Natural killer cell (primary cell): ENCODE data around the gene KSR1. TPM values are rescaled to one million over a fixed set of nuclear protein-coding genes. Genes with fewer than 3 reads are reported as not detected.
A peak's percentile ranks its signal among the peaks of the same experiment; 100 is the strongest.
"Not testable (repeated sequence)": the region's sequence is repeated elsewhere in the genome, so short reads cannot be mapped to it uniquely, and the experiment has no call there.

Source experiments
- ATAC-seq, 3 donors: fragments of 150-1000 bp in 2 of 3; fragments of 200-7000 bp in 1 of 3; cut with Tn5 transposase; 1 replicate in 1 of 3; 2 replicates in 2 of 3; pipeline ENCODE4 v1.10.0; 2021; ENCODE audit warnings: mild to moderate bottlenecking in 2 of 3, moderate library complexity in 2 of 3
- DNase-seq, 2 donors: peaks; one replicate each; pipeline versions ENCODE4 v3.0.0 to v3.0.0-alpha.2; 2013 to 2021; ENCODE audit warnings: mixed read lengths in 1 of 2
- H3K27ac ChIP-seq: one replicate; pipeline ENCODE4 v1.5.1; 2013; ENCODE audit warnings: mild to moderate bottlenecking, low read length
- H3K27me3 ChIP-seq: one replicate; pipeline ENCODE4 v1.6.1; 2013; ENCODE audit warnings: low read length; ENCODE audit not compliant: control insufficient read depth, insufficient read depth
- H3K36me3 ChIP-seq: one replicate; pipeline ENCODE4 v1.6.1; 2013; ENCODE audit warnings: low read length; ENCODE audit not compliant: control insufficient read depth, insufficient read depth
- H3K4me1 ChIP-seq: one replicate; pipeline ENCODE4 v1.6.1; 2013; ENCODE audit warnings: low read length; ENCODE audit not compliant: control insufficient read depth, insufficient read depth
- H3K4me3 ChIP-seq: one replicate; pipeline ENCODE4 v1.5.1; 2013; ENCODE audit warnings: low read length
- H3K9me3 ChIP-seq: one replicate; pipeline ENCODE4 v1.6.1; 2013; ENCODE audit warnings: low read length; ENCODE audit not compliant: control insufficient read depth, insufficient read depth
- H3K27ac Mint-ChIP-seq, 2 donors: one replicate each; pipeline ENCODE4 v1.8.0; 2022; ENCODE audit warnings: mild to moderate bottlenecking in 2 of 2, mixed read lengths in 2 of 2, moderate library complexity in 1 of 2
- H3K27me3 Mint-ChIP-seq, 2 donors: one replicate each; pipeline ENCODE4 v1.8.0; 2022; ENCODE audit warnings: low read depth in 2 of 2, mixed read lengths in 2 of 2
- H3K36me3 Mint-ChIP-seq: one replicate; pipeline ENCODE4 v1.8.0; 2022; ENCODE audit warnings: mixed read lengths
- H3K4me1 Mint-ChIP-seq, 2 donors: one replicate each; pipeline ENCODE4 v1.8.0; 2022; ENCODE audit warnings: mixed read lengths in 2 of 2
- H3K4me3 Mint-ChIP-seq: one replicate; pipeline ENCODE4 v1.8.0; 2022; ENCODE audit warnings: mild to moderate bottlenecking, moderate library complexity, mixed read lengths
- H3K9me3 Mint-ChIP-seq, 2 donors: one replicate each; pipeline ENCODE4 v1.8.0; 2022; ENCODE audit warnings: mixed read lengths in 2 of 2
- WGBS: methylation state at CpG from one replicate; pipeline ENCODE4 v1.1.7; 2013; ENCODE audit warnings: missing lambda C conversion rate; ENCODE audit not compliant: insufficient coverage; 5-methylcytosine and 5-hydroxymethylcytosine counted together
- intact Hi-C: fragments of 100-400 bp; cut with micrococcal nuclease; formaldehyde crosslinking; loops from one replicate; pipeline ENCODE4 v1.14.2; 2022
- total RNA-seq, 4 donors: library from RNA; stranded (reverse); fragments of 120-200 nt in 1 of 4; gene quantifications; one replicate each; pipeline versions ENCODE4 v1.2.3 to v1.2.4, GENCODE V29; 2013 to 2022
- TF ChIP-seq, protein P1 (sequence below): fragments of 200-600 bp; IDR thresholded peaks from one replicate; pipeline ENCODE4 v1.8.0; 2022; ENCODE audit warnings: antibody characterized with exemption

The KSR1 gene
- total RNA-seq, 3 donors from 2014 or later (not counting 1 experiment from before 2014, with no cell fraction given), result 46.4 to 63.1 (median 59.2) TPM

DNA sequence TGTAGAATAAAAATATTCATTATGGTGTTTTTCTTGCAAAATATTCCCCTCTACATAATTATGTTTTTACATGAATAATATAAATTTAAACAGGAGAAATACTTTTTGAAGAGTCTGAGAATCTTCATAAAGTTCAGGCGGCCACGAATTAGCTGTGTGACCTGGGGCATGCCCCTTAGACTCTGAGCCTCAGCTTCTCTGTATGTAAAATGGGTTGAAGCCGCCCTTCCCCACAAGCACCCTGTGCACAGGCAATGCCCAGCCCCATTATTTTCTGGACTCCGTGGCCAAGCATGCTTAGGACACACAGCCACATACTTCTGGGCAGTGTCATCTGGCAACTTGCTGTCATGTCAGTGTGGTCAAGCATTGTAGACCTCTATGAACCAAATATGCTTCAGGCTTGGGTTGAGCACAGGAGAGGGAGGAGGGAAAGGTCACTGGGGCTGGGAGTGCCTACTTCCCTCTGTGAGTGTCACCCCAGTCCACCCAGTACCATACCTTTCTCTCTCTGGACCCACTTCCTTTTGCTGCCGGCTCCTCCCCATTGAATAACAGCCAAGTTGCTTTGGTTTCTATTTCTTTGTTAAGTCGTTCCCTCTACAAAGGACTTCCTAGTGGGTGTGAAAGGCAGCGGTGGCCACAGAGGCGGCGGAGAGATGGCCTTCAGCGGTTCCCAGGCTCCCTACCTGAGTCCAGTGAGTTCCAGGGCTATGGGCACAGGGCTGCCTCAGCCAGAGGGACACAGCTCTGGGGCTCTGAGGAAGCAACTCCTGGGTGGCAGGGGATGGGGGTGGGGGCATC is 174.6 kb downstream of the KSR1 start, which contains the start of gene LGALS9:
Gene LGALS9 (plus strand): TSS at position 582 of the 804 bp plus-strand sequence. CDS start 78 bp downstream, at position 660.
- H3K27ac Mint-ChIP-seq, result peak within 1 kb of the TSS; percentile 77 to 91
- H3K27me3 Mint-ChIP-seq, result no peaks in the 10 kb centered on the region
- TF ChIP-seq, protein P1, sequence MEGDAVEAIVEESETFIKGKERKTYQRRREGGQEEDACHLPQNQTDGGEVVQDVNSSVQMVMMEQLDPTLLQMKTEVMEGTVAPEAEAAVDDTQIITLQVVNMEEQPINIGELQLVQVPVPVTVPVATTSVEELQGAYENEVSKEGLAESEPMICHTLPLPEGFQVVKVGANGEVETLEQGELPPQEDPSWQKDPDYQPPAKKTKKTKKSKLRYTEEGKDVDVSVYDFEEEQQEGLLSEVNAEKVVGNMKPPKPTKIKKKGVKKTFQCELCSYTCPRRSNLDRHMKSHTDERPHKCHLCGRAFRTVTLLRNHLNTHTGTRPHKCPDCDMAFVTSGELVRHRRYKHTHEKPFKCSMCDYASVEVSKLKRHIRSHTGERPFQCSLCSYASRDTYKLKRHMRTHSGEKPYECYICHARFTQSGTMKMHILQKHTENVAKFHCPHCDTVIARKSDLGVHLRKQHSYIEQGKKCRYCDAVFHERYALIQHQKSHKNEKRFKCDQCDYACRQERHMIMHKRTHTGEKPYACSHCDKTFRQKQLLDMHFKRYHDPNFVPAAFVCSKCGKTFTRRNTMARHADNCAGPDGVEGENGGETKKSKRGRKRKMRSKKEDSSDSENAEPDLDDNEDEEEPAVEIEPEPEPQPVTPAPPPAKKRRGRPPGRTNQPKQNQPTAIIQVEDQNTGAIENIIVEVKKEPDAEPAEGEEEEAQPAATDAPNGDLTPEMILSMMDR, result no peak
- intact Hi-C loops, result no loop called here
- 34% methylated on average over 10 of the region's 10 CpGs for WGBS
- Histone ChIP-seq H3K36me3 (no peaks in the 10 kb centered on the region), H3K4me3 (peak within 1 kb of the TSS; percentile 48), H3K27me3 (no peaks in the 10 kb centered on the region), H3K9me3 (no peaks in the 10 kb centered on the region), H3K27ac (peak within 1 kb of the TSS; percentile 72), H3K4me1 (peaks cover 46% of the 10 kb centered on the region)
- H3K4me1 Mint-ChIP-seq, result peaks cover 48 to 58% of the 10 kb centered on the region in 2 donors
- peak; percentile 82 to 83 (median 82) for ATAC-seq
- no peaks in the 10 kb centered on the region for H3K36me3 Mint-ChIP-seq
- H3K9me3 Mint-ChIP-seq, result no peaks in the 10 kb centered on the region
- H3K4me3 Mint-ChIP-seq, result peak within 1 kb of the TSS; percentile 95
- peak in 1 of 2 donors; percentile 61 for DNase-seq

DNA sequence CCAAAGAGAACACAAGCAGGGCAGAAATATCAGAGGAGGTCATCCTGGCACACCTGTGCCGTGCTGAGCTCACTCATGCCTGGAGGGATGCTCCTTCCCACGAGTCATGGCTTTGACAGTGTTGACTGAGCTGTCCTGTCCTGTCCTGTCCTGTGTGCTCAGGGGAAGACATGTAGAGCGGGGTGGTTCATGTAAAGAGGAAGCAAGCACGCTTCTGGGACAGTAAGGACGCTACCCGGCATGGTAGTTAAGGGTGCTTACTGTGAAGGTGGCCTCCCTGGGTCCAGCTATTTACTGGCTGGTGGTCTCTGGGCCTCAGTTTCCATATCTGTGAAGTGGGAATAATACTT is 175.1 kb downstream of the KSR1 start:
- H3K27ac Mint-ChIP-seq, result peak overlapping the region; percentile 77 to 91
- TF ChIP-seq, protein P1, result no peak
- no peaks in the 10 kb centered on the region for H3K9me3 ChIP-seq
- H3K36me3 ChIP-seq, result no peaks in the 10 kb centered on the region
- 6% methylated on average over 6 of the region's 6 CpGs for WGBS
- ATAC-seq (peak; percentile 64 to 72 (median 68)), DNase-seq (peak in 1 of 2 donors; percentile 48)
- peak overlapping the region; percentile 72 for H3K27ac ChIP-seq
- H3K4me3 Mint-ChIP-seq, result peak overlapping the region; percentile 95
- no peaks in the 10 kb centered on the region for H3K36me3 Mint-ChIP-seq
- H3K27me3 ChIP-seq, result no peaks in the 10 kb centered on the region
- no peaks in the 10 kb centered on the region for H3K9me3 Mint-ChIP-seq
- peaks cover 47% of the 10 kb centered on the region for H3K4me1 ChIP-seq
- H3K4me3 ChIP-seq, result peak overlapping the region; percentile 48
- intact Hi-C loops, result no loop called here
- H3K4me1 Mint-ChIP-seq, result peaks cover 50 to 58% of the 10 kb centered on the region in 2 donors
- H3K27me3 Mint-ChIP-seq, result no peaks in the 10 kb centered on the region

DNA sequence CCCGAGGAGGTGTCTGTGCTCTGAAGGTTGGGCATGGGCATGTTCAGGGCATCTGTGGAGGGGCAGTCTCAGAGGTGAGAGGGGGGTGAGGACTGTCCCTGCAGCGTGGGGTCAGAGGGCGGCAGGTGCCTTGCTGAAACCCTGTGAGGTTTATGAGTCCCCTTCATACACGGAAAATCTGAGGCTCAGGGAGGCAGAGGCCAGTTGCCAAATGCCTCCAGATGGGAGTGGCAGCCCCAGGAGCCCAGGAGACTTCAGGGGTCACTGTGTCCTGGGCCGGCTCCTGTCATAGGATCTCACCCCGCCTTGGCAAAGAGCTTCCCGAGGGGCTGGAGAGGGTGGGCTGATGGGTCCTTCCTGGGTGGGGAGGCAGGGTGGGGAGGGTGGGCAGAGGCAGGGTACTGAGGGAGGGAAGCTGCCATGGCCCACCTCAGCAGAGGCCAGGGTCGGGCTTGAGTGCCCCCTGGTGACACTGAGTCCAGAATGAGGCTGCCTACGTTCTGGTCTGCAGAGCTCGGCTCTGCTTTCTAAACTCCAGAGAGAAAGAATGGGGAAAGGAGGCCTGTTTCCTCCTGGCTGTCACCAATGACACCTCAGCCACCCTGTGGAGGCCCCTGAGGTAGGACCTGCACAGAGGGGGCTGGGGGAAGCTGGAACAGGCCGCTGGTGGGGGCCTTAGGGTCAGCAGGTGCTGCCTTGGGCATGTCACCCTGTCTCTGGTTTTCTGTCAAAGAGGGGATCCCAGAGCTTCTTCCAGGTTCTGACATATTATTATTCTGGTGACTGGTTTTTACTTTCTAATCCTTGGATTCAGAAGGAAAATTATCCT is 175.9 kb downstream of the KSR1 start:
- Histone ChIP-seq H3K36me3 (no peaks in the 10 kb centered on the region), H3K27me3 (no peaks in the 10 kb centered on the region), H3K4me3 (peak overlapping the region; percentile 48), H3K4me1 (peaks cover 47% of the 10 kb centered on the region), H3K27ac (no peak overlapping the region), H3K9me3 (no peaks in the 10 kb centered on the region)
- ATAC-seq (no peak), DNase-seq (no peak)
- 34% methylated on average over 11 of the region's 11 CpGs for WGBS
- peaks cover 50 to 62% of the 10 kb centered on the region in 2 donors for H3K4me1 Mint-ChIP-seq
- H3K9me3 Mint-ChIP-seq, result no peaks in the 10 kb centered on the region
- no peaks in the 10 kb centered on the region for H3K27me3 Mint-ChIP-seq
- H3K27ac Mint-ChIP-seq, result peak overlapping the region; percentile 77 to 91
- H3K4me3 Mint-ChIP-seq, result peak overlapping the region; percentile 95
- intact Hi-C loops, result no loop called here
- TF ChIP-seq, protein P1, result no peak
- H3K36me3 Mint-ChIP-seq, result no peaks in the 10 kb centered on the region

DNA sequence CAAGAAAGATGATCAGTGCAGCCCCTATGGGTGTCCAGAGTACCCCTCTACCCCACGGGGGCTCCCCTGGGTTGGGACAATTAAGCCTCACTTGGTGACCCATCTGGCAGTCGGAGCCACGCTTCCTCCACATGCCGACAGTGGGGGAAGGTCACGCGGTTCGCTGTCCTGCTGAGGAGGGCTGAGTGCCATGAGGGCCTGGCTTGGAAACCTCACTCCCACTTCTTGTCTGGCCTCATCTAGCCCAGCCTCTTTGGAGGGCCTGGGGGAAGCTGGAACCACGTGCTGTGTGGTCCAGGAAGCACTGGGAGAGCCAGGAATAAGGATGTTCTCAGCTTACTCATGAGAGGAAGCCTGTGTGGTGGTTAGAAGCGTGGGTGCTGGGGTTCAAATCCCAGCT is 176.5 kb downstream of the KSR1 start:
- ATAC-seq, H3K4me3 ChIP-seq, H3K36me3 ChIP-seq, H3K27me3 ChIP-seq, H3K27me3 Mint-ChIP-seq, H3K9me3 ChIP-seq, H3K36me3 Mint-ChIP-seq, intact Hi-C loops, DNase-seq, H3K9me3 Mint-ChIP-seq, H3K27ac ChIP-seq: not testable (repeated sequence)
- H3K4me1 ChIP-seq, result peaks cover 47% of the 10 kb centered on the region
- 49% methylated on average over 9 of the region's 9 CpGs for WGBS
- Mint-ChIP-seq H3K4me3 (peak overlapping the region; percentile 95), H3K27ac (peak overlapping the region; percentile 9 to 91), H3K4me1 (peaks cover 50 to 65% of the 10 kb centered on the region in 2 donors)
